Activated CD8-positive, alpha-beta T cell treated with anti-CD3 and anti-CD28 coated beads for 36 hours (primary cell): ENCODE measurements around the gene NRROS. TPM values are rescaled to one million over a fixed set of nuclear protein-coding genes. Genes with fewer than 3 reads are reported as not detected.

Experiments used
- ATAC-seq: fragments of 200-7000 bp; cut with Tn5 transposase; one replicate; pipeline ENCODE4 v1.10.0; 2021; ENCODE audit warnings: mild to moderate bottlenecking, moderate library complexity
- CTCF ChIA-PET: fragments of 350-600 bp; sonication (Branson Sonifier 250); formaldehyde crosslinking; loops from one replicate; lab custom pipeline; 2021; ENCODE audit warnings: antibody characterized with exemption; lab: Charles Lee
- POLR2A ChIA-PET: fragments of 350-600 bp; sonication (Branson Sonifier 250); formaldehyde crosslinking; loops from one replicate; lab custom pipeline; 2021; ENCODE audit warnings: antibody characterized with exemption; lab: Charles Lee
- DNase-seq: peaks from one replicate; pipeline ENCODE4 v3.0.0-alpha.2; 2020
- H3K27ac Mint-ChIP-seq: one replicate; pipeline ENCODE4 v1.8.0; 2021; ENCODE audit warnings: mild to moderate bottlenecking, mixed read lengths
- H3K27me3 Mint-ChIP-seq: one replicate; pipeline ENCODE4 v1.8.0; 2021; ENCODE audit warnings: mixed read lengths
- H3K36me3 Mint-ChIP-seq: one replicate; pipeline ENCODE4 v1.8.0; 2021; ENCODE audit warnings: low read depth, mixed read lengths
- H3K4me1 Mint-ChIP-seq: one replicate; pipeline ENCODE4 v1.8.0; 2021; ENCODE audit warnings: low read depth, mixed read lengths
- H3K4me3 Mint-ChIP-seq: one replicate; pipeline ENCODE4 v1.8.0; 2021; ENCODE audit warnings: mild to moderate bottlenecking, moderate library complexity, mixed read lengths
- H3K9me3 Mint-ChIP-seq: one replicate; pipeline ENCODE4 v1.8.0; 2021; ENCODE audit warnings: mixed read lengths
- intact Hi-C: fragments of 100-400 bp; cut with micrococcal nuclease; formaldehyde crosslinking; loops from one replicate; pipeline ENCODE4 v1.10.0; 2022
- total RNA-seq, 2 experiments: library from RNA; stranded (reverse); gene quantifications; one replicate each; pipeline ENCODE4 v1.2.3, GENCODE V29; 2021
- TF ChIP-seq, protein P1 (sequence below): fragments of 200-600 bp; IDR thresholded peaks from one replicate; pipeline ENCODE4 v1.8.0; 2022; ENCODE audit warnings: antibody characterized with exemption, mild to moderate bottlenecking

The NRROS gene
- total RNA-seq, 2 experiments from 2014 or later = 24.2 to 26.5 TPM

- Mint-ChIP-seq H3K27ac (peak overlapping the region; percentile 79), H3K9me3 (peaks cover 3% of the 10 kb centered on the region), H3K27me3 (no peaks in the 10 kb centered on the region), H3K4me1 (peaks cover 14% of the 10 kb centered on the region), H3K4me3 (peak overlapping the region; percentile 24), H3K36me3 (peaks cover 3% of the 10 kb centered on the region)
- POLR2A ChIA-PET = interaction anchor here (0.6 to 3.0 kb wide), 6 partner anchors 16 to 116 kb away, joined by 3 to 11 read pairs (median 4); partner anchors contain the start of genes FBXO45 and WDR53
- intact Hi-C loops = loop anchor here (2.0 to 10.0 kb wide), 2 partner anchors 76 to 150 kb away; no protein-coding TSS in a partner anchor
- CTCF ChIA-PET = interaction anchor here (0.5 to 11.3 kb wide), 44 partner anchors 8 to 417 kb away, joined by 3 to 310 read pairs (median 4); partner anchors contain the start of genes FBXO45, NRROS and WDR53
- DNase-seq (peak; percentile 88), ATAC-seq (peak; percentile 94)
- TF ChIP-seq, protein P1, sequence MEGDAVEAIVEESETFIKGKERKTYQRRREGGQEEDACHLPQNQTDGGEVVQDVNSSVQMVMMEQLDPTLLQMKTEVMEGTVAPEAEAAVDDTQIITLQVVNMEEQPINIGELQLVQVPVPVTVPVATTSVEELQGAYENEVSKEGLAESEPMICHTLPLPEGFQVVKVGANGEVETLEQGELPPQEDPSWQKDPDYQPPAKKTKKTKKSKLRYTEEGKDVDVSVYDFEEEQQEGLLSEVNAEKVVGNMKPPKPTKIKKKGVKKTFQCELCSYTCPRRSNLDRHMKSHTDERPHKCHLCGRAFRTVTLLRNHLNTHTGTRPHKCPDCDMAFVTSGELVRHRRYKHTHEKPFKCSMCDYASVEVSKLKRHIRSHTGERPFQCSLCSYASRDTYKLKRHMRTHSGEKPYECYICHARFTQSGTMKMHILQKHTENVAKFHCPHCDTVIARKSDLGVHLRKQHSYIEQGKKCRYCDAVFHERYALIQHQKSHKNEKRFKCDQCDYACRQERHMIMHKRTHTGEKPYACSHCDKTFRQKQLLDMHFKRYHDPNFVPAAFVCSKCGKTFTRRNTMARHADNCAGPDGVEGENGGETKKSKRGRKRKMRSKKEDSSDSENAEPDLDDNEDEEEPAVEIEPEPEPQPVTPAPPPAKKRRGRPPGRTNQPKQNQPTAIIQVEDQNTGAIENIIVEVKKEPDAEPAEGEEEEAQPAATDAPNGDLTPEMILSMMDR = peak; percentile 93
Observed at GRCh38 chr3:196684548-196685407, 45.3 kb downstream of the NRROS start.

GRCh38 chr3:196686436-196686835 lies 46.9 kb downstream of the NRROS start:
- Mint-ChIP-seq H3K27me3 (no peaks in the 10 kb centered on the region), H3K36me3 (peaks cover 3% of the 10 kb centered on the region), H3K9me3 (peaks cover 3% of the 10 kb centered on the region), H3K4me1 (peaks cover 14% of the 10 kb centered on the region), H3K4me3 (no peak overlapping the region), H3K27ac (no peak overlapping the region)
- TF ChIP-seq, protein P1 = no peak
- CTCF ChIA-PET = interaction anchor here (0.6 to 11.3 kb wide), 8 partner anchors 10 to 1025 kb away, joined by 3 to 310 read pairs (median 8); no protein-coding TSS in a partner anchor
- intact Hi-C loops = loop anchor here (10.0 kb wide), 1 partner anchor 152 kb away; no protein-coding TSS in a partner anchor
- ATAC-seq (no peak), DNase-seq (no peak)
- POLR2A ChIA-PET = interaction anchor here (1.9 to 3.0 kb wide), 2 partner anchors 9 to 77 kb away, joined by 3 to 11 read pairs; no protein-coding TSS in a partner anchor

DNA sequence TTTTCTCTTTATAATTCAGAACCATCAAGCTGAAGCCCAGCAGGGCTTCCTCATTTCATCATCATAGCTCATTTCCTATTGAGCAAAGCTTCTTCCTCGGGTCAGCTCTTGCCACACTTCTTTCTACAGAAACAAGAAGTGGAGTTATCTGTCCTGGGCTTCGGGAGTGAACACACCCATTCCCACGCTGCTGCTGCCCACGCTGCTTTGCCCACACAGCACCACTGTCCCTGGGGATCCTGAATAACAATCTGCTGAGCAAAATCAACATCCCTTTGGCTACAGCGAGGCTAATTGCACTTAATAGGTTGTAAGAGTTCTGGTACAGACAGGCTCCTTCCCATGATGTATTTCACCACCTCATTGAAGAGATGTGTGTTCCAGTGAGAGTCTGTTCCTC lies 48.9 kb downstream of the NRROS start:
- Mint-ChIP-seq H3K4me1 (peaks cover 14% of the 10 kb centered on the region), H3K27ac (no peak overlapping the region), H3K4me3 (no peak overlapping the region), H3K36me3 (no peaks in the 10 kb centered on the region), H3K9me3 (no peaks in the 10 kb centered on the region), H3K27me3 (no peaks in the 10 kb centered on the region)
- DNase-seq (no peak), ATAC-seq (no peak)
- TF ChIP-seq, protein P1 = no peak
- POLR2A ChIA-PET = interaction anchor here (1.0 kb wide), 2 partner anchors 18 to 24 kb away, joined by 3 read pairs; partner anchors contain the start of genes CEP19 and PIGX
- CTCF ChIA-PET = interaction anchor here (0.6 to 11.3 kb wide), 2 partner anchors 80 to 166 kb away, joined by 3 to 310 read pairs; no protein-coding TSS in a partner anchor
- intact Hi-C loops = loop anchor here (10.0 kb wide), 1 partner anchor 154 kb away; no protein-coding TSS in a partner anchor

DNA sequence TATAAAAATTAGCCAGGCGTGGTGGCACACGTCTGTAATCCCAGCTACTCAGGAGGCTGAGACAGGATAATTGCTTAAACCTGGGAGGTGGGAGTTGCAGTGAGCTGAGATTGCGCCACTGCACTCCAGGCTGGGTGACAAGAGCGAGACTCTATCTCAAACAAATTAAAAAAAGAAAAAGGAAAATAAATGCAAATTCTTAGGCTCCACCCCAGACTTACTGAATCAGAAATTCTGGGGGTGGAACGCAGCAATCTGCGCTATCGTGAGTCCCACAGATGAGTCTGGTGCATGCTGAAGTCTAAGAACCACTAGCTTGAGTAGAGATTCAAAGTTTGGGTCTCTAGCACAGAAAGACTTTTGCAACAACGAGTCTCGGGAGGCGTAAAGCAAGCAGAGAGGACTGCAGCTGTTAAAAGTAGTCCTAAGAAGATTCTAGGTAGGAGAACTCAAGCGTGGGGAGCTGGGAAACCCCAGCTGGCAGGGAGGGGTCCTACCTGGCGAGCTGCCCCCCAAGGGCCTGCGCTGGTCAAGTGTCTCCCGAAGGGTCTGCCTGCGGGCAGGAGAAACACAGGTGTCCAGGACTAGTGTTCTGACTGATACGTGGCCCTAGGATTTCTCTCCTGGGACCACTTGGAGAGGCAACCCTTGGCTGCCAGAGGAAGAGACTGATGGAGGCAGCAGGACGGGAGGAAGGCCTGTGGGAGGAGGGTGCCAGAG lies 50.6 kb downstream of the NRROS start:
- TF ChIP-seq, protein P1 = no peak
- no peak for ATAC-seq
- intact Hi-C loops = loop anchor here (10.0 kb wide), 1 partner anchor 155 kb away; no protein-coding TSS in a partner anchor

More for the DNA sequence above, 50.6 kb downstream of the NRROS start:
- no peaks in the 10 kb centered on the region for H3K36me3 Mint-ChIP-seq
- ChIA-PET POLR2A (interaction anchor here (0.7 kb wide), 2 partner anchors 22 to 80 kb away, joined by 3 read pairs; no protein-coding TSS in a partner anchor), CTCF (interaction anchor here (1.7 to 11.3 kb wide), 2 partner anchors 82 to 161 kb away, joined by 6 to 310 read pairs; no protein-coding TSS in a partner anchor)
- H3K4me1 Mint-ChIP-seq = peaks cover 6% of the 10 kb centered on the region
- no peak overlapping the region for H3K27ac Mint-ChIP-seq
- DNase-seq = no peak
- no peaks in the 10 kb centered on the region for H3K9me3 Mint-ChIP-seq
- no peak overlapping the region for H3K4me3 Mint-ChIP-seq
- no peaks in the 10 kb centered on the region for H3K27me3 Mint-ChIP-seq
